GM18507 (cell line): ENCODE measurements around the gene WDR90.

Experiments
- DNase-seq: peaks from one replicate; pipeline ENCODE4 v3.0.0; 2011; ENCODE audit warnings: low read depth; ENCODE audit not compliant: insufficient read length; ENCODE audit errors: extremely low spot score
- FAIRE-seq: peaks from 2 replicates; lab custom pipeline; 2011; peaks lifted over from hg19 to GRCh38; lab: Jason Lieb, UNC

WDR90 gene

GRCh38 chr16:625117-625976 is 23.8 kb upstream of the WDR90 start:
- DNase-seq (no peak), FAIRE-seq (no peak)

- no peak for FAIRE-seq
- no peak for DNase-seq
Observed at GRCh38 chr16:625977-626765, 23.0 kb upstream of the WDR90 start.

GRCh38 chr16:626787-627453 is 22.2 kb upstream of the WDR90 start:
- DNase-seq (no peak), FAIRE-seq (no peak)

- DNase-seq (no peak), FAIRE-seq (no peak)
Observed at GRCh38 chr16:627454-628239, 21.5 kb upstream of the WDR90 start.

- no peak for FAIRE-seq
Observed at GRCh38 chr16:628321-629061, 20.7 kb upstream of the WDR90 start.

GRCh38 chr16:629185-629832 is 19.9 kb upstream of the WDR90 start:
- FAIRE-seq (no peak), DNase-seq (no peak)

More at GRCh38 chr16:628321-629061, 20.7 kb upstream of the WDR90 start:
- no peak for DNase-seq

GRCh38 chr16:629833-630248 is 19.3 kb upstream of the WDR90 start:
- FAIRE-seq (no peak), DNase-seq (no peak)

GRCh38 chr16:630249-630814 is 18.8 kb upstream of the WDR90 start:
- no peak for FAIRE-seq
- no peak for DNase-seq

- DNase-seq (no peak), FAIRE-seq (no peak)
Observed at GRCh38 chr16:630815-631405, 18.3 kb upstream of the WDR90 start, which contains the start of gene WFIKKN1. Gene WFIKKN1 (plus strand): TSS chr16:630985. CDS start chr16:631254, 269 bp downstream.

- DNase-seq = no peak
- FAIRE-seq = no peak
Observed at GRCh38 chr16:631808-632358, 17.3 kb upstream of the WDR90 start.

GRCh38 chr16:632486-633335 is 16.5 kb upstream of the WDR90 start:
- FAIRE-seq (no peak), DNase-seq (no peak)

- no peak for FAIRE-seq
Observed at GRCh38 chr16:633336-634050, 15.7 kb upstream of the WDR90 start.

GRCh38 chr16:634051-634670 is 15.0 kb upstream of the WDR90 start:
- FAIRE-seq (no peak), DNase-seq (no peak)

More at GRCh38 chr16:633336-634050, 15.7 kb upstream of the WDR90 start:
- DNase-seq = no peak

GRCh38 chr16:634996-635395 is 14.2 kb upstream of the WDR90 start:
- FAIRE-seq (no peak), DNase-seq (no peak)

- no peak for FAIRE-seq
Observed at GRCh38 chr16:635573-636205, 13.5 kb upstream of the WDR90 start.

More at GRCh38 chr16:635573-636205, 13.5 kb upstream of the WDR90 start:
- DNase-seq = no peak
